GM11168 (cell line): ENCODE data around the gene PTPRA.
"Not testable (repeated sequence)": the region's sequence is repeated elsewhere in the genome, so short reads cannot be mapped to it uniquely, and the experiment has no call there.

Experiments used
- in situ Hi-C: fragments of 300-500 bp; cut with MboI; formaldehyde crosslinking; loops from one replicate; pipeline ENCODE4 v1.12.0; 2022; ENCODE audit warnings: low sequenced_read_pairs; ENCODE audit not compliant: unreplicated experiment

PTPRA gene

DNA sequence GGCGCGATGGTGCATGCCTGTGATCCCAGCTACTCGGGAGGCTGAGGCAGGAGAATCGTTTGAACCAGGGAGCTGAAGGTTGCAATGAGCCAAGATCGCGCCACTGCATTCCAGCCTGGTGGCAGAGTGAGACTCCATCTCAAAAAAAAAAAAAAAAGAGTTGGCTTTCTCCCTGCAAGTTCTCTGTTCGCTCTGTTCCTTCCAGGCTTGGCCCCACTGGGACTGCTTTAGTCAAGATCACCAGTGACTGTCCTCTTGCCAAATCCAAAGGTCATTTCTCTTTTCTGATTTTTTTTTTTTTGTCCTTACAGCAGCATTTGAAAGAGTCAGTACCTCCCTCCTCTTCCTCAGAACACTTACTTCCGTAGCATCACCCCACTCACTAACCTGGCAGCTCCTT is 159.3 kb downstream of the PTPRA start:
- in situ Hi-C loops = no loop called here

DNA sequence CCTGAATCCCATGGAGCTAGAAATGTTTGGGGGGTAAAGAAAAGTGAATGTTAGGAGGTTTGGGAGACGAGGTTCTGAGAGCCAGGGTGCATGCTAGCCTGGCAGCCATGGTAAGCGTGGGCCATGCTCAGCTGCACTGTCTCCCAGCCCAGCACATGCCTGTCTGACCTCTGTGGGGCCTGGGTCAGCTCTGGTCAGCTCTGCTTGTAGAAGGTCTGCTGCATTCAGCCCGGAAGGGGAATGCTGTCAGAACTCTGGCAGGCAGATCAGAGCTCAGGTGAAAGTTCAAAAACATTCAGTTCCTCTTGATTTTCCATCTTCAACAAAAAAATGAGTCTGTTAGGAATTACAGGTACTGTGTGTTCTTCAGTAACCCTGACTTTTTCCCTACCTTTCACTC is 164.4 kb downstream of the PTPRA start:
- in situ Hi-C loops = no loop called here

DNA sequence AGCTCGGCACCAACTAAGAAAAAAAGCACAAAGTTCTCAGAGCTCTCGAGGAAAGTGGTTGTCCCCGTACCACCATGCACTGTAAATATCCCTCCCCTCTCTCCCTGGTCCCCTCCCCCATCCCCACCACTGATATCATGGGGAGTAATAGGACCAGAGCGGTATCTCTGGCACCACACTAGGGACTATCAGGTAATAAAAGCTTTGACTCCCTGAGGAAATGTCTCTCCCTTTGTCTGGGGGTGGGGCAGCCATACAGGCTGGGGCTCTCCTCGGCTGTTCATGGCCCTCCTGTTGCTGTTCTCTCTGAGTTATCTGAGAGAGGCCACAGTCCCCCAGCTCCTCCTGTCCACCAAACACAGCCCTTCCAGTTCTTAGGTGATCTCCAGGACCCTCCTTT is 165.2 kb downstream of the PTPRA start:
- in situ Hi-C loops = no loop called here

DNA sequence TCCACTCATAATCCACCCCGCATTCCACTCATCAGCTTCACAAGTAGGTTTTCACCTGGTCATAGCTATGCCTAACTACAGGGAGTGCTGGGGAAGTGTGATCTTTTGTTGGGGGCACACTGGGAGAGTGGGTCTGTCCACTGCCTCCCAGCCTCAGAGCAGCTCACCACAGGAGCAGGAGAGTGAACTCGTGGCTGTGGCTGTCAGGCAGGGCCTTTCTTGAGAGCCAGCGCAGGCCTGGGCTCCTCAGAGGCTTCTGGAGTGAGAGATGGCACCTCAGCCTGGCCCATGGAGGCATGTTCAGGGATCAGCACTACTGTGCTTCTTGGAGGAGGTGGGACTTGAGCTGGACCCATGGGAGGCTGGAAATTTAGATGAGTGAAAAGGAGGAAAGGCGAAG is 166.1 kb downstream of the PTPRA start:
- in situ Hi-C loops = no loop called here

DNA sequence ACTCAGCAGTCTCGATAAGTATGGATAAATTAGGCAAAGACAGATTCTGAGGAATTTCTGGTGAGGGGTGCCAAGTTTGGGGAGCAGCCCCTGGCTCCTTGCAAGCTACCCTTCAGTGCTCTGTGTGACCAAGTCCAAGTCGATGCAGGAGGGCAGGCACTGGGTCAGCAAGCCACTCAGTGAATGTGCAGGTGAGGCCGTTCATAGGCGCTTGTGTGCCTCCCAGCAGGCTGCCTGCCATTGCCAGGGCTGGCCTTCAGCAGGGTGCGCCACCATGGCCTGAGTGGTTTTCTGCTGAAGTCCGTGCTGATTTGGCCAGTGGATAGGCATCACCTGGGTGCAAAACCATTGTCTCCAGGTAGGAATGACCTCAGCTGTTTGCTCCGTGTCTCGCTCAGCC is 166.8 kb downstream of the PTPRA start:
- in situ Hi-C loops = no loop called here

DNA sequence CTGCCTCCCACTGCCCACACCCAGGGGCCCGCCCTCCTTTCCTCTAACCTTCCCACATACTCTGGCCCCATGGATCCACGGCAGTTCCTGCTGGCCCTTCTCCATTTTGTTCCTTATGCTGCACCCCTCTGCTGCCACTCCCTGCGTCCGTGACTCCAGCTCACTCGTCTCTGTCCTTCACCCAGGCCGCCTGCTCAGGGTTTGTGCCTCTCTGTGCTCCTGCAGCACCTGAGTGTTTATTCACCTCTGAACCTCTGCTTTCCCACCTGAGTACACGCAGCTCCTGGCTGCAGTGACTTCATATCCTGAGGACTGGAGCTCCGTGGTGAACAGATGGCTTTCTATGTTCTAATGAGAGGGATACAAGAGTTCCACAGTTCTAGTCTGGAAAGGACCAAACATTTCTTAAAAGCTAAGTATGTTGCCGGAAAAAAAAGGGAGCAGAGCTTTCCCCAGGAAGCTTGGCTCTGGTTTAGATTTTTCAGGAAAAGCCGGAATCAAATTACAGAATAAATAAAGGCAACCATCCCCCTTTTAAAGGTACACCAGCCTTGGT is 168.7 kb downstream of the PTPRA start:
- in situ Hi-C loops = no loop called here

DNA sequence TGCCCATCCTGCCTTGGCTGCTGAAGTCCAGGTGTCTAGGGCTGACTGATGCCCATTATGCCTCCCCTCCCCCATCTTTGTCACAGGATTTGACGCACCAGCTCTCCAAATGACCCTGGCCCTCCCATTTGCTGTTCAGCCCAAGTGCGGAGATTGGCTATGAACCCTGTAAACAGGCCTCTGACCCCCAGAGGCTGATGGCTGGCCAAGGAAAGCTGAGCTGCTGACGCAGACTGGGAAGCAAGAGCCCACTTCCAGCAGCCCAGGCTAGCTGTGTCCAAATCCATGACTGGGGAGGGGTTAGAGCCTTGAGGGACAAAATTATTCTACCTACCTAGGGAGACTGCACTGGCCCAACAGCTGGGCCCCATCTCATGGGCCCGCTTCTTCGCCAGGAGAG is 169.3 kb downstream of the PTPRA start:
- in situ Hi-C loops = no loop called here

DNA sequence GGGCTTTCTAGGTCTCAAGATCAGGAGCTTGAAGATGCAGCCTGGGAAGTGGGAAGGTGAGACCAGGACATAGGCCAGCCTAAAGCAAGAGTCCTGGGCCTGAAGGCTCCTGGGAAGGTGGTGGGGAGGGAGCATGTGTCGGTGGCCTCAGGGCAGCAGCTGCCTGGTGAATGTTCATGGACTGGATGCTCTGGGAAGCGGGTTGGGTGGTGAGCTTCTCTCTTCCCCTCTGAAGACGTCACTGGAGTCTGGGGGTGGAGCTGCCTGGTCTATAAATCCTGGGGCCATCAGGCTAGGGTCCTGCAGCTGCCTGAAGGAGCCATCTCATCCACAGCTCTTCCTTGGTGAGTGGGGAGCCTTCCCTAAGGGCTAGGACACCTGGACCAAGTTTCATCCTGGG is 170.0 kb downstream of the PTPRA start, which contains the start of gene GNRH2:
GNRH2 (plus strand) TSS at position 301 of the 400 bp plus-strand sequence. CDS start 793 bp downstream, outside the sequence.
- in situ Hi-C loops = no loop called here

DNA sequence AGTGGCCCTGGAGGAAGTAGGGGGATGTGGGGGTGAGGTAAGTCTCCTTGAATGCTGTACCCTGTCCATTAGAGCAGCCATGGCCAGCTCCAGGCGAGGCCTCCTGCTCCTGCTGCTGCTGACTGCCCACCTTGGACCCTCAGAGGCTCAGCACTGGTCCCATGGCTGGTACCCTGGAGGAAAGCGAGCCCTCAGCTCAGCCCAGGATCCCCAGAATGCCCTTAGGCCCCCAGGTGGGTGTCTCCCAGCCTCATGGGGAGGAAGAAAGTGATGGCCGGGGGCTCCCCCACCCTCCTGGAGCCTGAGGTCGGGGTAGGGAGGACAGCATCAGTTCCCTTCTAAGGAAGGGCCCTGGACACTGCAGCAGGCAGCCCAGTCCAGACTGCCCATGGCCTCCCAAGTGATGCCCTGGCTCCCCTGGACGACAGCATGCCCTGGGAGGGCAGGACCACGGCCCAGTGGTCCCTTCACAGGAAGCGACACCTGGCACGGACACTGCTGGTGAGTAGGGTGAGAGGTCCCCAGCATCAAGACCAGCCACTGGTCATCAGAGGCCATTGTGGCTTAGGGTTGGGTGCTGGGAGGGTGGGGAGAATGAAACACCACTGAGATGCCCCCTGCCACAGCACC is 171.2 kb downstream of the PTPRA start:
- in situ Hi-C loops = no loop called here

DNA sequence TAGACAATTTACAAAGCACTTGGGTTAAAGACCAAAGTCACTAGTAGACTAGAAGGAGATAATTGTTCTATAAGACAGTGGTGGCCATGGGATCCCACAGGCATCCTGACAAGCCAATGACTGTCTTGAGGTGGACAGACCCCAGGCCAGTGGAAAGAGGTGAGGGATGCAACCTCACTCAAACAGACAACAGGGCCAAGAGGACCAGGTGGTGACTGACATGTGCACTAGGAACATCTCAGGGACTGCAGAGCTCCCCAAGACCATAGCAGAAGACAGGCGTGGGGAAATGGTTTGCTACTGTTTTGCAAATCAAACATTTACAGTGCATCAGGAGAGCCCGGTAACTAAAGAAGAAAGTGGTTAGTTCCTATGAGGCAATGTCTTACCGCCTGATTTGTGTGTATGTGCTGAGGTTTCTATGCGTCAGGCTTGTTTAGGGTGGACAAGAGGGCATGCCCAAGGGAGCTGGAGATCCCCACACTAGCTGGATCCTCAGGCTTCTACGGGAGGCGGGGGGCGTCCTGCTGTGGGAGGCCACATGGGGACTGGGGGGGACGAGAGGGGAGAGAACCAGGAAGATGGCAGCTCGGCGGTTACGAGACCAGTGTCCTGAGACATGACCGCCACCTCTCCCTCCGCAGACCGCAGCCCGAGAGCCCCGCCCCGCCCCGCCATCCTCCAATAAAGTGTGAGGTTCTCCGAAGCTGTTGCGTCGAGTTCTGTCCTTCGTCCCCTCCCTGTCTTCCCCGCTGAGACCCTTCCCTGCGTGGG is 171.9 kb downstream of the PTPRA start:
- in situ Hi-C loops = no loop called here

DNA sequence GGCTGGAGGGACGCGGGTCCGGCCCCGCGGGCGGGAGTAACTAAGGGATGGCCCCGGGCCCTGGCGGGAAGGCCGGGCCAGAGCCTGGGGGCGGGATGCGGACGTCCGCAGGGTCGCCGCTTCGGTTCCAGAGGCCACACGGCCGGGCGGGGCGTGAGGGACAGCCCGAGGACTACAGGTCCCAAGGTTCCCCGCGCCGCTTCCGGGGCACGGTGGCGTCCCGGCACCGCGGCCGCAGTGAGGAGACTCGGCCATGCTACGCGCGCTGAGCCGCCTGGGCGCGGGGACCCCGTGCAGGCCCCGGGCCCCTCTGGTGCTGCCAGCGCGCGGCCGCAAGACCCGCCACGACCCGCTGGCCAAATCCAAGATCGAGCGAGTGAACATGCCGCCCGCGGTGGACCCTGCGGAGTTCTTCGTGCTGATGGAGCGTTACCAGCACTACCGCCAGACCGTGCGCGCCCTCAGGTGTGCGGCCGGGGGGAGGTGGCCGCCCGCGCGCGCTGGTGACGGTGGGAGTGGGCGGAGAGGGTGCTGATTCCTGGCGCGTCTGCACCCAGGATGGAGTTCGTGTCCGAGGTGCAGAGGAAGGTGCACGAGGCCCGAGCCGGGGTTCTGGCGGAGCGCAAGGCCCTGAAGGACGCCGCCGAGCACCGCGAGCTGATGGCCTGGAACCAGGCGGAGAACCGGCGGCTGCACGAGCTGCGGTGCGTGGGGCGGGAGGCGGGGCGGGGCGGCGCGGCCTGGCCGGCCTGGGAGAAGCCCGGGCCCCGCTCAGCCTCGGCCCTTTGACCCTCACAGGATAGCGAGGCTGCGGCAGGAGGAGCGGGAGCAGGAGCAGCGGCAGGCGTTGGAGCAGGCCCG is 172.8 kb downstream of the PTPRA start, which contains the start of gene MRPS26:
MRPS26 (plus strand) TSS at position 237 of the 861 bp plus-strand sequence; CDS start at position 254, 17 bp downstream.
- in situ Hi-C loops = no loop called here

DNA sequence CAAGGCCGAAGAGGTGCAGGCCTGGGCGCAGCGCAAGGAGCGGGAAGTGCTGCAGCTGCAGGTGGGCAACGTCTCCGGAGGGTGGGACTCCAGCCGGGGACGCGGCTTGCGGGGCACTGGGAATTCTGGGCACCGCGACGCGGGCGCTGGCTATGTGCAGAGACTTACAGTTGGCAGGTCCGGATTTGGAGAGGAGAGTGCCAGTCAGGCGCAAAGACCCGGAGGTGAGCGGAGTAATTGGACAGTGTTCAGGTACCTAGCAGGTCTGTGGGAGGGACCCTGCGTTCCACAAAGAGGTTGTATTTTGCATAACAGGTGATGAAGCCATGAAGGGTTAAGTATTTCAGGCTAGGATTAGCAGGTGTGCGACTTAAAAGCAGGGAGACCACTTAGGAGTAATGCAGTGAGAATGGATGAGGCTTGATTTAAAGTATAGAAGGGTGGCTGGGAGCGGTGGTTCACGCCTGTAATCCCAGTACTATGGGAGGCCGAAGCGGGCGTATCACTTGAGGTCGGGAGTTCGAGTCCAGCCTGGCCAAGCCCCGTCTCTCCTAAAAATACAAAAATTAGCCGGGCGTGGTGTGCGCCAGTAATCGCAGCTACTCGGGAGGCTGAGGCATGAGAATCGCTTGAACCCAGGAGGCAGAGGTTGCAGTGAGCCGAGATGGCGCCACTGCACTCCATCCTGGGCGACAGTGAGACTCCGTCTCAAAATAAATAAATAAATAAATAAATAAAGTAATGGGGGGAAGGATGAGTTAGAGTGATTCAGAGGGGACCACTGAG is 173.6 kb downstream of the PTPRA start:
- in situ Hi-C loops = no loop called here

DNA sequence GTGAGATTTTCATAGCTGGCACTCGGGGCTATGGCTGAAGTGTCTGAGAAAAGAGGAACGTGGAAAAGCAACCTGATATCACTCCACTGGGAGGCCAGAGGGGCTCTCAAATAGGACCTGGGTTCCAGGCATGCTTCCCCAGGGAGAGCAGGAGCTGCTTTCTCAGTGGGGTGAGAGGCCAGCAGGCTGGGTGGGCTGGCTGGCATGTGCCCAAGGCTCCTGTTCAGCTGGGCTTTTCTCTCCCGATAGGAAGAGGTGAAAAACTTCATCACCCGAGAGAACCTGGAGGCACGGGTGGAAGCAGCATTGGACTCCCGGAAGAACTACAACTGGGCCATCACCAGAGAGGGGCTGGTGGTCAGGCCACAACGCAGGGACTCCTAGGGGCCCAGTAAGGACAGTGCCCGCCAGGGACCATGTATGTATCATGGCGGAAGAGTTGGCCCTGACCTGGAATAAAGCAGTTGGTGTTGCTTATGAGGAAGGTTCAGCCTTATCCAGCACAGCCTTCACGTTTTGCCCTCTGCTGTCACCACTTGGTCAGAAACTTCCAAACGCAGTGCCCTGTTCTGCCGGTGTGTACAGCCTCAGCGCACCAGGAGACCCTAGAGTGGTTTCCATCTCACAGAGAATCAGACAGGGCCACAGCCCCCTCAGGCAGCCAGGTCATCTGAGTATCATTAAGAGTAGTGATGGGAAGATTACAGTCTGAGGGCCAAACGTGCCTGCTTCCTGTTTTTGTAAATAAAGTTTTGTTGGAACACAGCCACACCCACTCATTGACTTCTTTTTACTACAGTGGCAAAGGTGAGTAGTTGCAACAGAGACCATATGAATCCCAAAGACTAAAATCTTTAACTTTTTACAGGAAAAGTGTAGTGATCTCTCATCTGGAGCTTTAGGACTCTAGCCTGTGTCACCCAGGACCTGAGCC is 174.5 kb downstream of the PTPRA start:
- in situ Hi-C loops = no loop called here

DNA sequence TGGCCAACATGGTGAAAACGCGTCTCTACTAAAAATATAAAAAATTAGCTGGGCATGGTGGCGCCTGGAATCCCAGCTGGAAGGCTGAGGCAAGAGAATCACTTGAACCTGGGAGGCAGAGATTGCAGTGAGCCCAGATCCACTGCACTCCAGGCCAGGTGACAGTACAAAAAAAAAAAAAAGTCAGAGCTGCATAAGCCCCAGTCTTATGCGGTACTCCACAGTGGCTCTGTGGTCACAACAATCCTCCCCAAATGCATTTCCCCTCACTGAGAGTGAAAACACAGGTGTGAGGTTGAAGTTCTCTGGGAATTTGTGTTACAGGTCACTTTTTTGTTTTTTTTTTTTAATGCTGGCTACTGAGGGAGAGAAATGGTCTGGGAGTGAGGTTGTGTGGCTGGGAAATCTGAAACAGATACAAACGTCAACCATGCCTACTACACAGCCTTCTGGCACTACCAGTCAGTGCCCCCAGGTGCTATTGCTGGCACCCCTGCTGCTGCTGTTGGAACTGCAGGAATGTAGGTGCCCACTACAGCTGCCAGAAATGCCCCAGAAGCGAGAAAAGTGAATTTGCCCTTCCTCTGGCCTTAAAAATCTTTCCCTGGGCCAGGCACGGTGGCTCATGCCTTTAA is 178.2 kb downstream of the PTPRA start:
- in situ Hi-C loops = no loop called here

DNA sequence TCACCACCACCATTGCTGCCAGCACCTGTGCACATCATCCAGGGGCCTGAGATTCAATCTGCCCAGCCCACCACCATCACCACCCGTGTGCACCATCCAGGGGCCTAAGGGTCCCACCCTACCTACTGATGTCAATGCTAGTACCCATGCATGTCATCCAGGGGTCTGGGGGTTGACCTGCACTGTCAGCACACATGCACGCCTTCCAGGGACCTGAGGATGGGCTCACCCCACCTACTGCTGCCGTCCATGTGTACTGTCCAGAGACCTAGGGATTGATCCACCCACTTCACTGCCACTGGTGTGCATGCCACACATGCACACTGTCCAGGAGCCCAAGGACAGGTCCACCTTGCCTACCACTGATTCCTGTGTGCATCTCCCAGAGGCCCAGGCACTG is 186.2 kb downstream of the PTPRA start:
- in situ Hi-C loops = loop anchor here (5.0 kb wide), 1 partner anchor 48 kb away; no protein-coding TSS in a partner anchor

DNA sequence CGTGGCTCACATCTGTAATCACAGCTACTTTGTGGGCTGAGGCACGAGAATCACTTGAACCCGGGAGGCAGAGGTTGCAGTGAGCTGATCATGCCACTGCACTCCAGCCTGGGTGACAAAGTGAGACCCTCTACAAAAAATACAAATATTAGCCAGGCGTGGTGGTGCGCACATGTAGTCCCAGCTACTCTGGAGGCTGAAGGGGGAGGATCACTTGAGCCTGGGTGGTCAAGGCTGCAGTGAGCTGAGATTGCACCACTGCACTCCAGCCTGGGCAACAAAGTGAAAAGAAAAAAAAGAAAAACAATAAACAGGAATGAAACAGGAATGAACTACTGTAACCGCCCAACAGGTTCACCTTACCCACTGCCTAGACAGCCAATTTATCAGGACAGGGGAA is 190.8 kb downstream of the PTPRA start:
- in situ Hi-C loops = not testable (repeated sequence)

DNA sequence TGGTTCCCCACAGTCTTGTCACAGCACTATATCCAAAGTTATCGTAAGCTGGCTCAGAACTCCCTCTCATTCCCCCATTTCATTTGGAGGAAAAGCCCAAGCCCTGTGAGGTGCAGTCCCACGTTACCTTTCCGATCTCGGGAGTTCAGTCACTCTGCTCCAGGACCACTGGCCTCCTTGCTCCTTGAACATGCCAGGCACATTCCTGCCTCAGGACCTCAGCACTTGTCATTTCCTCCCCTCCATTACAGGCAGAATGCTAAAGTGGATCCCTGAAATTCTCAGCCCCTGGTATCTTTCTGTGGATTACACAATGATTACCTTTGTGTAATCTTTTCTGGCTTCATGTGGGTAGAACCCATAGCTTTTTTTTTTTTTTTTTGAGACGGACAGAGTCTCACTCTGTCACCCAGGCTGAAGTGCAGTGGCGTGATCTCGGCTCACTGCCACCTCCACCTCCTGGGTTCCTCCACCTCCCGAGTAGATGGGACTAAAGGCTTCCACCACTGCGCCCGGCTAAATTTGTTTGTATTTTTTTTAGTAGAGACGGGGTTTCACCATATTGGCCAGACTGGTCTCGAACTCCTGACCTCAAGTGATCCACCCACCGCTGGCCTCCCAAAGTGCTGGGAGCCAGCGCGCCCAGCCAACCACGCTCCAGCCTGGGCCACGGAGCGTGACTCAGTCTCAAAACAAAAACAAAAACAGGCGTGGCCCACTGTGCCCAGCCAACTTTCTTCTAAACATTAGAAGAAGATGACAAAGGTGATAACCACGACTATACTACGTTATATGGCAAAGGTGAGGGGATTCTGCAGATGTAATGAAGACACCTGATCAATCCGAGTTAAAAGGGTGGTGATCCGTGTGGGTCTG is 194.1 kb downstream of the PTPRA start:
- in situ Hi-C loops = no loop called here
